Psoas muscle (tissue), 8 donors: ENCODE data around the gene SPARC. TPM values are rescaled to one million over a fixed set of nuclear protein-coding genes. Genes with fewer than 3 reads are reported as not detected.

Experiments used
- ATAC-seq, 4 donors: fragments of 200-7000 bp; cut with Tn5 transposase; one replicate each; pipeline ENCODE4 v1.9.1; 2020; ENCODE audit warnings: moderate library complexity in 3 of 4, mild to moderate bottlenecking in 2 of 4
- DNase-seq, 2 donors: peaks; one replicate each; pipeline ENCODE4 v3.0.0-alpha.2; 2020
- H3K27ac ChIP-seq: fragments of 200-600 bp; one replicate; pipeline ENCODE4 v1.8.0; 2022
- H3K27me3 ChIP-seq, 3 donors: fragments of 200-600 bp in 1 of 3; one replicate each; pipeline versions ENCODE4 v1.6.1 to v1.8.0; 2013 to 2022; ENCODE audit warnings: low read length in 2 of 3, mild to moderate bottlenecking in 2 of 3, moderate library complexity in 1 of 3; ENCODE audit not compliant: insufficient read depth in 3 of 3
- H3K36me3 ChIP-seq, 2 donors: fragments of 200-600 bp in 1 of 2; one replicate each; pipeline versions ENCODE4 v1.6.1 to v1.8.0; 2013 to 2022; ENCODE audit warnings: low read depth in 1 of 2, mild to moderate bottlenecking in 1 of 2, moderate library complexity in 1 of 2; ENCODE audit not compliant: insufficient read depth in 1 of 2
- H3K4me1 ChIP-seq: fragments of 200-600 bp; one replicate; pipeline ENCODE4 v1.8.0; 2022
- H3K4me3 ChIP-seq: fragments of 200-600 bp; one replicate; pipeline ENCODE4 v1.8.0; 2022; ENCODE audit warnings: mild to moderate bottlenecking
- H3K9me3 ChIP-seq: fragments of 200-600 bp; one replicate; pipeline ENCODE4 v1.8.0; 2022
- CTCF ChIP-seq: fragments of 200-600 bp; IDR thresholded peaks from one replicate; pipeline ENCODE4 v1.8.0; 2022; ENCODE audit warnings: antibody characterized with exemption
- WGBS, 3 donors: extraction: QIAGEN DNeasy Blood & Tissue Kit; methylation state at CpG; one replicate each; pipeline versions ENCODE4 v1.1.6 to v1.1.7; 2013; 5-methylcytosine and 5-hydroxymethylcytosine counted together
- intact Hi-C, 2 donors: fragments of 100-400 bp; cut with DNase I; formaldehyde crosslinking; loops; one replicate each; pipeline versions ENCODE4 v1.11.0 to v1.14.2; 2022
- polyA plus RNA-seq, 3 donors: library from polyadenylated mRNA; stranded (reverse); fragments of 200-250 nt; gene quantifications; one replicate each; pipeline ENCODE4 v1.2.3, GENCODE V29; 2013
- total RNA-seq, 4 donors: library from RNA; stranded (reverse); fragmentation: NEBNext Ultra II Directional in 2 of 4; extraction: Animal tissue kit (Norgen Biotek cat#: 25700) in 2 of 4; gene quantifications; one replicate each; pipeline versions ENCODE4 v1.2.1 to v1.2.4, GENCODE V29; 2021 to 2023
- donor health status: healthy with polysubstance abuse.
- donor health status: DM: no; HTN: no; CAD: no; lungs with moderate emphysema.
- donor health status: Bipolar disorder and iron deficiency.
- donor health status: healthy.
- donor health status: DM: yes; HTN: yes; CAD: no.
- donor health status: DM: no; HTN: no; CAD: no.
- donor health status: DM: no; HTN: no; CAD: no.
- donor health status: DM: yes; HTN: yes; CAD: no.

The SPARC gene
- total and polyA plus RNA-seq, 7 donors: 111 to 687 (median 297) TPM

DNA sequence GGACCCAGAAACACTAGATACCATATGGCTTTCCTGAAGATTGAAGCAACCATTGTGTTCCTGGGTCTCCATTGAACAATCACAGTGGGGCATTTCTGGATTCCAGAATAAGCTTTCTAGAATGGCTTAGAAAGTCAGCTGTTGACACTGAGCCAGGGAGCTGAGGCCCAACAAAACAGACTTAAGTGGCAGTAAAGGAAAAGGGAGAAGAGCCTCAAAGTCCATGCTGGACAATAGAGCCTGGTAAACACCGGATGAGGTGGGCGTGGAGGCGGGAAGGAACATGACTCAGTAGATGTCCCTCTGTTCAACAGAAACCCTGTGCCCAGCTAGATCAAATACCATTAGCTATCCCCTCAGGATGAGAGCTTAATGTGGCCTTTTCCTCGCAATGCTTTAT lies 14.8 kb downstream of the SPARC start:
- H3K4me1 ChIP-seq: peaks cover 59% of the 10 kb centered on the region
- intact Hi-C loops: loop anchor here in 1 of 2 donors (10.0 kb wide), 1 partner anchor 647 kb away; the partner anchor contains the start of gene GPX3
- H3K36me3 ChIP-seq: peaks cover 0 to 91% of the 10 kb centered on the region in 2 donors
- H3K4me3 ChIP-seq: no peak overlapping the region
- 53 to 70% (median 66%) methylated on average over 4 of the region's 4 CpGs for WGBS, 3 donors
- peak overlapping the region; percentile 89 for H3K27ac ChIP-seq
- ATAC-seq: peak; percentile 15 to 61 (median 44)
- no peak for TF ChIP-seq CTCF
- no peaks in the 10 kb centered on the region for H3K9me3 ChIP-seq
- no peaks in the 10 kb centered on the region for H3K27me3 ChIP-seq
- DNase-seq: peak in 1 of 2 donors; percentile 64

DNA sequence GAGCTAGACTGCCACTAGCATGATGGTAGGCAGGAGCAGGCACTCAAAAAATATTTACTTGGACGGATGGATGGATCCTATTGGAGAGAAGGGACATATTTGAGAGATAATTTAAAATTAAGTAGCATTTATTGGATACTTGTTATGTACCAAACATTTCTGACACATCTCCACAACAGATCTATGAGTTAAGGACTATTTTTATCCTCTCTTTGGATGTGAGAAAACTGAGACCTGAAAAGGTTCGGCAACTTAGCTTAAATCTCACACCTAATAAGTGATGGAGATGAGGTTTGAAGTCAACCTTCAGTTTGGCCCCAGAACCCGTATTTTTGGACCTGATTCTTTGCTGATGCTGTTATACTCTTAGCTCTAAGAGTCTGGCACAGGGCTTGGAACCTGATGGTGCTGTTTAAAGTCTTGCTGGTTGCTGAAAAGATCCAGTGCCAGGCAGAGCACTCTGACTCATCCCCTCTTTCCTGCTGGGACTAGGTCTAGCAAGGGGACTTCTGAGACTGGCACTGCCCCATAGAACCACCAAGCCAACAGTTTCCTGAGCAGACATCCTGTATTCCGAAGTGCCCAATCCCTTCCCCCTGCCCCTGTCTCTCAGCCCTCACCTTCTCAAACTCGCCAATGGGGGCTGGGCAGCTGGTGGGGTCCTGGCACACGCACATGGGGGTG lies 15.6 kb downstream of the SPARC start:
- no peaks in the 10 kb centered on the region for H3K27me3 ChIP-seq
- H3K27ac ChIP-seq: peak overlapping the region; percentile 89
- H3K36me3 ChIP-seq: peaks cover 0 to 98% of the 10 kb centered on the region in 2 donors
- ATAC-seq: peak; percentile 72 to 81 (median 73)
- 49 to 69% (median 54%) methylated on average over 6 of the region's 6 CpGs for WGBS, 3 donors
- no peaks in the 10 kb centered on the region for H3K9me3 ChIP-seq
- H3K4me3 ChIP-seq: no peak overlapping the region
- DNase-seq: no peak
- intact Hi-C loops: loop anchor here in 1 of 2 donors (10.0 kb wide), 1 partner anchor 646 kb away; the partner anchor contains the start of gene GPX3
- peaks cover 59% of the 10 kb centered on the region for H3K4me1 ChIP-seq
- TF ChIP-seq CTCF: no peak

DNA sequence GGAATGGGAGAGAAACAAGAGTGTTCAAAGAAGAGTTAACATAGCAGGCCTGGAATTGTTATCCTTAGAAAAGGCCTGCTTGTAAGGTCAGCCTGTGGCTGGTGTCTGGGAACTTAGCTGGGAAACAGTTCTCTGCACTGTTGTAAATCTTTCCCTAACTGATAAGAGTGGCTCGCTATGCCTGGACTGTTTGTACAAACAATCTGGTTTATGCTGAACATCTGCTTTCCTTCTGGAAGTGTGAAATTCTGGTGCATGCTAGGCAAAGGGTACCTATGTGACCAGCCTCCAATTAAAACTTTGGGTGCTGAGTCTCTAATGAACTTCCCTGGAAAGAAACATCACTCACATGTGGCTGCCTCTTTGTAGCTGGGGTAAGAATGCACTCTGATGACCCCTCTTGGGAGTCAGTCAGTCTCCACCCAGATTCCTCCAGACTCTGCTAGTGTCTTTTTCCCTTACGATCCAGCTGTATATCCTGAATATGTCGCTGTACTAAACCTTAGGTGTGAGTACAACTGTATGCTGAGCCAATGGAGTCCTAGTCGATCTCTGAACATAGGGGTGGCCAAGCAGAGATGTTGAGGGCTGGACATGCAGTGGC lies 16.5 kb downstream of the SPARC start:
- Histone ChIP-seq H3K9me3 (no peaks in the 10 kb centered on the region), H3K27me3 (no peaks in the 10 kb centered on the region), H3K27ac (peak overlapping the region; percentile 89), H3K4me1 (peaks cover 58% of the 10 kb centered on the region), H3K36me3 (peaks cover 0 to 98% of the 10 kb centered on the region in 2 donors), H3K4me3 (no peak overlapping the region)
- DNase-seq (no peak), ATAC-seq (no peak)
- intact Hi-C loops: loop anchor here in 1 of 2 donors (10.0 kb wide), 1 partner anchor 645 kb away; the partner anchor contains the start of gene GPX3
- no peak for TF ChIP-seq CTCF
- WGBS, 3 donors: 67 to 75% (median 67%) methylated on average over 4 of the region's 4 CpGs

GRCh38 chr5:151667083-151667482 lies 19.6 kb downstream of the SPARC start:
- H3K27ac ChIP-seq: peak overlapping the region; percentile 33

More at GRCh38 chr5:151667083-151667482, 19.6 kb downstream of the SPARC start:
- no peak for DNase-seq
- ATAC-seq: no peak
- no peaks in the 10 kb centered on the region for H3K9me3 ChIP-seq
- TF ChIP-seq CTCF: no peak
- 69 to 79% (median 73%) methylated on average over 7 of the region's 7 CpGs for WGBS, 3 donors
- H3K4me1 ChIP-seq: peaks cover 55% of the 10 kb centered on the region
- H3K36me3 ChIP-seq: peaks cover 0 to 100% of the 10 kb centered on the region in 2 donors
- intact Hi-C loops: no loop called here
- H3K27me3 ChIP-seq: no peaks in the 10 kb centered on the region
- no peak overlapping the region for H3K4me3 ChIP-seq
